GM21576 (cell line): Measurements from ENCODE around the gene YEATS4.
A peak's percentile ranks its signal among the peaks of the same experiment; 100 is the strongest.
"Not testable (repeated sequence)": the region's sequence is repeated elsewhere in the genome, so short reads cannot be mapped to it uniquely, and the experiment has no call there.

Experiments used
- ATAC-seq: cut with Tn5 transposase; IDR thresholded peaks from one replicate; pipeline ENCODE4 v1.9.1; 2021; ENCODE audit warnings: mild to moderate bottlenecking, moderate library complexity; ENCODE audit not compliant: unreplicated experiment

YEATS4 gene

GRCh38 chr12:69359531-69360347 is at the start of gene YEATS4:
Gene YEATS4 (plus strand): TSS chr12:69359743. CDS start chr12:69359973, 230 bp downstream.
- ATAC-seq = peak; percentile 82

- ATAC-seq = no peak
Measured at GRCh38 chr12:69313209-69313608, 46.3 kb upstream of the YEATS4 start.

- not testable (repeated sequence) for ATAC-seq
Measured at GRCh38 chr12:69316784-69317183, 42.8 kb upstream of the YEATS4 start.

GRCh38 chr12:69317233-69317632 is 42.3 kb upstream of the YEATS4 start:
- ATAC-seq = not testable (repeated sequence)

- no peak for ATAC-seq
Measured at GRCh38 chr12:69318225-69318624, 41.3 kb upstream of the YEATS4 start.

GRCh38 chr12:69321351-69321750 is 38.2 kb upstream of the YEATS4 start:
- no peak for ATAC-seq

- ATAC-seq = peak; percentile 90
Measured at GRCh38 chr12:69324797-69325466, 34.6 kb upstream of the YEATS4 start.

GRCh38 chr12:69328426-69328825 is 31.1 kb upstream of the YEATS4 start:
- no peak for ATAC-seq

- ATAC-seq = no peak
Measured at GRCh38 chr12:69329669-69330428, 29.7 kb upstream of the YEATS4 start.

- ATAC-seq = peak; percentile 87
Measured at GRCh38 chr12:69330475-69331473, 28.8 kb upstream of the YEATS4 start.

- ATAC-seq = no peak
Measured at GRCh38 chr12:69331519-69331908, 28.0 kb upstream of the YEATS4 start.

GRCh38 chr12:69331909-69332684 is 27.4 kb upstream of the YEATS4 start:
- ATAC-seq = no peak

- ATAC-seq = no peak
Measured at GRCh38 chr12:69332815-69333358, 26.7 kb upstream of the YEATS4 start.

- ATAC-seq = no peak
Measured at GRCh38 chr12:69334158-69334557, 25.4 kb upstream of the YEATS4 start.

GRCh38 chr12:69337311-69338090 is 22.0 kb upstream of the YEATS4 start:
- ATAC-seq = no peak

GRCh38 chr12:69338120-69338859 is 21.3 kb upstream of the YEATS4 start:
- no peak for ATAC-seq

- ATAC-seq = no peak
Measured at GRCh38 chr12:69338936-69339335, 20.6 kb upstream of the YEATS4 start.

GRCh38 chr12:69339999-69340398 is 19.5 kb upstream of the YEATS4 start:
- no peak for ATAC-seq
